Retinal pigment epithelial cell (primary cell): ENCODE data around the gene RANBP3L.

Experiments used
- DNase-seq: peaks from one replicate; pipeline ENCODE4 v3.0.0-alpha.2; 2010; ENCODE audit warnings: low read depth
- H3K4me3 ChIP-seq: 2 replicates; pipeline ENCODE4 v1.5.1; 2011; ENCODE audit warnings: mild to moderate bottlenecking, low read length, control low read depth, moderate library complexity
- TF ChIP-seq, protein P1 (sequence below): conservative IDR thresholded peaks from 2 replicates; pipeline ENCODE4 v1.5.1; 2011; ENCODE audit warnings: low read depth, low read length, control low read depth, inconsistent platforms

Gene RANBP3L

GRCh38 chr5:36281626-36282025 lies 20.1 kb downstream of the RANBP3L start:
- TF ChIP-seq, protein P1, sequence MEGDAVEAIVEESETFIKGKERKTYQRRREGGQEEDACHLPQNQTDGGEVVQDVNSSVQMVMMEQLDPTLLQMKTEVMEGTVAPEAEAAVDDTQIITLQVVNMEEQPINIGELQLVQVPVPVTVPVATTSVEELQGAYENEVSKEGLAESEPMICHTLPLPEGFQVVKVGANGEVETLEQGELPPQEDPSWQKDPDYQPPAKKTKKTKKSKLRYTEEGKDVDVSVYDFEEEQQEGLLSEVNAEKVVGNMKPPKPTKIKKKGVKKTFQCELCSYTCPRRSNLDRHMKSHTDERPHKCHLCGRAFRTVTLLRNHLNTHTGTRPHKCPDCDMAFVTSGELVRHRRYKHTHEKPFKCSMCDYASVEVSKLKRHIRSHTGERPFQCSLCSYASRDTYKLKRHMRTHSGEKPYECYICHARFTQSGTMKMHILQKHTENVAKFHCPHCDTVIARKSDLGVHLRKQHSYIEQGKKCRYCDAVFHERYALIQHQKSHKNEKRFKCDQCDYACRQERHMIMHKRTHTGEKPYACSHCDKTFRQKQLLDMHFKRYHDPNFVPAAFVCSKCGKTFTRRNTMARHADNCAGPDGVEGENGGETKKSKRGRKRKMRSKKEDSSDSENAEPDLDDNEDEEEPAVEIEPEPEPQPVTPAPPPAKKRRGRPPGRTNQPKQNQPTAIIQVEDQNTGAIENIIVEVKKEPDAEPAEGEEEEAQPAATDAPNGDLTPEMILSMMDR = no peak
- no peak for DNase-seq

GRCh38 chr5:36279054-36279698 lies 22.5 kb downstream of the RANBP3L start:
- no peak overlapping the region for H3K4me3 ChIP-seq
- TF ChIP-seq, protein P1 = no peak
- no peak for DNase-seq

More at GRCh38 chr5:36281626-36282025, 20.1 kb downstream of the RANBP3L start:
- no peak overlapping the region for H3K4me3 ChIP-seq

- DNase-seq = no peak
- H3K4me3 ChIP-seq = no peak overlapping the region
- TF ChIP-seq, protein P1 = no peak
Measured at GRCh38 chr5:36277521-36278176, 24.1 kb downstream of the RANBP3L start.

- TF ChIP-seq, protein P1 = no peak
- H3K4me3 ChIP-seq = no peak overlapping the region
- no peak for DNase-seq
Measured at GRCh38 chr5:36276864-36277263, 24.8 kb downstream of the RANBP3L start.

DNA sequence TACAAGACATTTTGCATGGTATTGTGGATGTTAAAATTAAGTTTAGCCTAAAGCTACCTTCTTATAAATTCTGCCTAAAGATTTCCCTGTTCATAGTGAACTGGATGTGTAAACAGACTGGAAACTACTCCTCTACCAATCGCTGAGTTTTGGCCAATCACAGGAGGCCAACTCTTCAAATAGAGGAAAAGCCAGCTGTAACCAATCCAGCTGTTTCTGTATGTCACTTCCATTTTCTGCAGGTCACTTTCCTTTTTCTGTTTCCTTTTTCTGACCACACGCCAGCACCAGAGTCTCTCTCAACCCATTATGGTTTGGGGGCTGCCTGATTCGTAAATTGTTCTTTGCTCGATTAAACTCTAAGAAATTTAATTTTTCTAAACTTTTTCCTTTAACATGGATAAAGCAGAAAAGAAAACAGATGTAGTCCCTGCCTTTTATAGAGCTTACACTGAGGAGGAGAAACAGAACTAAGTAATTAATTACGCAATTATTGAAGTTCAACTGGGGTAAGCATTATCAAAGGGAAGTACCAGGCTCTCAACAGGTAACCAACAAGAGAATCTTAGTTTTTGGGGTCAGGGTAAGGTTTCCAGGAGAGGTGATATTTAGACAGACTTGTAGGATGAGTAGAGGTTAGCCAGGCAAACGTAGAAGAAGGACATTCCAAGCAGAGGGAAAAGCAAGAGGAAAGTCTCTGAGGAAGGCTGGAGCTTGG lies 27.7 kb downstream of the RANBP3L start:
- TF ChIP-seq, protein P1 = no peak
- no peak overlapping the region for H3K4me3 ChIP-seq
- DNase-seq = no peak

GRCh38 chr5:36272136-36272690 lies 29.5 kb downstream of the RANBP3L start:
- DNase-seq = no peak
- TF ChIP-seq, protein P1 = no peak
- no peak overlapping the region for H3K4me3 ChIP-seq
